ENCODE results near the gene RHOT1.

The RHOT1 gene

DNA sequence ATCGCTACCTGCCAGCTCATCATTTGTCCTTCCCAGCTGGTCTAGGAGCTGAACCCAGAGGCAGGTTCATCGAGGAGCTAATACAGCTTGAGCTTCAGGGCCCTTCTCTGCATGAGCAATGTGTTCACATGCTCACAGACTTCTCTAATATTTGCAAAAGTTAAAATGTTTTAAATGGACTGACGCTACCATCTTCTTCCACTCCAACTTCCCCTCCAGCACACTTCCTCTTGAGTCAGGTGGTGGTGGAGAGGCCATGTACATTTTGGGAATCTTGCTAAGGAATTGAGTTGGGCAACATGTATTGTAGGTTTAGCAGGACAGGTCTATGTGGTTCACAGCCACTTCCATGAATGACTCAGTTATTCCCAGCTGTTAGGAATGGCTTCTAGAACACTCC, 21.6 kb upstream of the RHOT1 start:
- POLR2A ChIA-PET, result no interaction called here
- TF ChIP-seq CTCF (IDR thresholded peaks at IDR 0.05; ENCODE audit: insufficient read depth, low read length, missing control alignments), result no peak

DNA sequence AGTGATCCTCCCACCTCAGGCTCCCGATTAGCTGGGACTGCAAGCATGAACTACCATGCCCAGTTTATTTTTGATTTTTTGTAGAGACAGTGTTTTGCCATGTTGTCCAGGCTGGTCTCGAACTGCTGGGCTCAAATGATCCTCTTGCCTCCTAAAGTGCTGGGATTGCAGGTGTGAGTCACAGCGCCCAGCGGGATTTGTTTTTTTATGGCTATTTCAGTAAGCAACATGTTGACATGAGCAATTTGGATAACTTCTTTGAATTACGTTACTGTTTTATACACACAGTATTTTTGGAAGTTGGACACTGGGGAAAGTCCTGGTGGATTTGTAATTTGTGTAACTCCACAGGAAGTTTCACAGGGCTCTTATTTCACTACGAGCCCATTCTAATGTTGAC, 18.5 kb upstream of the RHOT1 start:
- H3K4me3 ChIP-seq (ENCODE audit: low read depth, low read length), result no peak overlapping the region
- no peak for DNase-seq (ENCODE audit: low read depth, low spot score)
- POLR2A ChIA-PET, result no interaction called here
- no peak for TF ChIP-seq CTCF (IDR thresholded peaks at IDR 0.05; ENCODE audit: insufficient read depth, low read length, missing control alignments)
- CTCF ChIA-PET, result no interaction called here

More for the DNA sequence above, 21.6 kb upstream of the RHOT1 start:
- CTCF ChIA-PET, result interaction anchor here (0.7 to 1.4 kb wide), 3 partner anchors 15 to 19 kb away, joined by 3 to 4 read pairs (median 4); no protein-coding TSS in a partner anchor
- DNase-seq (ENCODE audit: low read depth, low spot score), result no peak
- H3K4me3 ChIP-seq (ENCODE audit: low read depth, low read length), result no peak overlapping the region

DNA sequence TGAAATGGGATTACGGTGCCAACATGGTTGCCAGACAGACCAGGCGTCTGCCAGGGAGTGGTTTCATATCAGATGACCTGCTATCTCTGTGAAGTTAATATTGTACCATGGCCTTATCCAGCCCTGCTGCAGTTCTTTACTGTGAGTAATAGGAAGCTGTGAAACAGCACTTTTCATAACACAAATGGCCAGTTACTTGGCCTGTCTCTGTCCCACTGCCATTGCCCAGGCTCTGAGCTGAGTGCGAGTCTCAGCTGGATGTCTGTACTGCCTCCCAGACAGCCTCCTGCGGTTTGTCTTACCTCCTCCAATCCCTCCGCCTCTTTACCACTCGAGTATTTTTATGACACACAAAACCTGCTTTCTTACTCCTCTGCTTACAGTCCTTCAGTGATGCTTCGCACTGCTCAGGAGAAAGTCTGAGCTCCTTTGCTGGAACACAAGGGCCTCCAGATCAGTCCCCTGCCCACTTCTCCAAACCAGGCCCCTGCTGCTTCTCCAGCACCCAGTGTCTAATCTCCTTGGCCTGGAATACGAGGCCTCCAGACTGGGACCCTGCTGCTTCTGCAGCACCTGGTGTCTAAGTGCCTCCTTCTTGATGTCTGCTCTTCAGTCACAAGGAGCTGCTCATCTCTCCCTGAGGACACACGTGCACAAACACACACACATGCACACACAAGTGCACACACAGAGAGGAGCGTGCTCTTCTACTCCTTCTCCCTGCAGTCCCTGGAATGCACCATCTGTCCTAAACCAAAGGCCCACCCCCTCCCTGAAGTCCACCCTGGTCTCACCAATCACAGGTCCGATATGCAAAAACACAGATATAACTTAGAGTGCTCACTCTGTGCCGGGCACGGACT, 17.1 kb upstream of the RHOT1 start:
- TF ChIP-seq CTCF (IDR thresholded peaks at IDR 0.05; ENCODE audit: insufficient read depth, low read length, missing control alignments), result no peak
- POLR2A ChIA-PET, result no interaction called here
- DNase-seq (ENCODE audit: low read depth, low spot score), result no peak
- no peak overlapping the region for H3K4me3 ChIP-seq (ENCODE audit: low read depth, low read length)
- CTCF ChIA-PET, result interaction anchor here (0.9 to 5.6 kb wide), 7 partner anchors 10 to 119 kb away, joined by 3 to 57 read pairs (median 3); partner anchors contain the start of gene LRRC37B

GRCh38 chr17:32125848-32126153, 16.5 kb upstream of the RHOT1 start:
- ChIA-PET POLR2A (no interaction called here), CTCF (interaction anchor here (0.9 to 5.6 kb wide), 6 partner anchors 10 to 119 kb away, joined by 3 to 57 read pairs (median 4); partner anchors contain the start of gene LRRC37B)
- DNase-seq (ENCODE audit: low read depth, low spot score), result no peak
- H3K4me3 ChIP-seq (ENCODE audit: low read depth, low read length), result no peak overlapping the region
- TF ChIP-seq CTCF (IDR thresholded peaks at IDR 0.05; ENCODE audit: insufficient read depth, low read length, missing control alignments), result no peak

GRCh38 chr17:32126325-32126724, 16.0 kb upstream of the RHOT1 start:
- POLR2A ChIA-PET, result no interaction called here

More at GRCh38 chr17:32126325-32126724, 16.0 kb upstream of the RHOT1 start:
- CTCF ChIA-PET, result interaction anchor here (0.9 to 5.6 kb wide), 4 partner anchors 11 to 120 kb away, joined by 3 to 57 read pairs (median 4); partner anchors contain the start of gene LRRC37B
- DNase-seq (ENCODE audit: low read depth, low spot score), result no peak
- TF ChIP-seq CTCF (IDR thresholded peaks at IDR 0.05; ENCODE audit: insufficient read depth, low read length, missing control alignments), result no peak
- no peak overlapping the region for H3K4me3 ChIP-seq (ENCODE audit: low read depth, low read length)

All from AG04449 (cell line).